Epithelial cell of alveolus of lung (primary cell): ENCODE results near the gene APOF. TPM values are rescaled to one million over a fixed set of nuclear protein-coding genes. Genes with fewer than 3 reads are reported as not detected.

Experiments
- total RNA-seq: library from RNA; depleted of rRNA; stranded (reverse); fragments of >200 nt; gene quantifications from 2 replicates; pipeline ENCODE4 v1.2.1, GENCODE V29; 2015

APOF gene
- total RNA-seq: not detected in 2 replicates

GRCh38 chr12:56362130-56363059, at the start of gene APOF:
TSS of gene APOF (minus strand) at chr12:56362857. CDS start at chr12:56362745, 112 bp downstream.

GRCh38 chr12:56359851-56360767, 2.5 kb downstream of the APOF start, which contains the start of gene STAT2:
TSS of gene STAT2 (minus strand) at chr12:56360107. CDS start at chr12:56356571, 3,536 bp downstream.

DNA sequence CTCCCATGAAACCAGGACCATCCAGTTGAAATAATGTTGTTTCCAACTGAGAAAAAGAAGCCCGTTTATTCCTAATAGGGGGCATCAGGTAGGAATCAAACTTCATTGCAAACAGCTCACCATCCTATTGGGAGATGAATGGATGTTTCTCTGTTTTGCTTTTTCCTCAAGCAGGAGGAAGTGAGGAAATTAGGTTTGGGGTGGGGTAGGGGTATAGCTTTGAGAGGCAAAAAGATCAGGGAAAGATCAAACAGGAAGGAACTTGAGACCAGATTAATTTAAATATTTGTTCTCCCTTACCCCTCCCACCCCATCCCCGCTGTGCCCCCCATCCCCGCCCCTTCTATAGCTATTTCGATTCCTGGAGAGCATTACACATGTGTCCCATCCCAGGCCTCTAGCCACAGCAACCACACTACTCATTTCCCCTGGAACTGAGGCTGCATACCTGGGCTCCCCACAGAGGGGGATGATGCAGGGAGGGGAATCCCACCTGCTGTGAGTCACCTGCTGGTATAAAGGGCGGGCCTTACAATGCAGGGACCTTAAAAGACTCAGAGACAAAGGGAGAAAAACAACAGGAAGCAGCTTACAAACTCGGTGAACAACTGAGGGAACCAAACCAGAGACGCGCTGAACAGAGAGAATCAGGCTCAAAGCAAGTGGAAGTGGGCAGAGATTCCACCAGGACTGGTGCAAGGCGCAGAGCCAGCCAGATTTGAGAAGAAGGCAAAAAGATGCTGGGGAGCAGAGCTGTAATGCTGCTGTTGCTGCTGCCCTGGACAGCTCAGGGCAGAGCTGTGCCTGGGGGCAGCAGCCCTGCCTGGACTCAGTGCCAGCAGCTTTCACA, 24.1 kb downstream of the APOF start, which contains the start of gene IL23A:
TSS of gene IL23A (plus strand) at position 577 of the 850 bp plus-strand sequence. CDS start at position 738, 161 bp downstream.

GRCh38 chr12:56333679-56334489, 28.8 kb downstream of the APOF start, which contains the start of gene PAN2:
TSS of gene PAN2 (minus strand) at chr12:56334000. CDS start at chr12:56333094, 906 bp downstream.

GRCh38 chr12:56315622-56316473, 46.8 kb downstream of the APOF start, which contains the start of gene CNPY2:
TSS of gene CNPY2 (minus strand) at chr12:56315988. CDS start at chr12:56315217, 771 bp downstream.

Other genes starting within 250 kb of the APOF start
- gene RPL41, start 246.2 kb downstream of the APOF start, total RNA-seq: 2,965 and 4,023 TPM in 2 replicates
- 3.4 and 5.0 TPM in 2 replicates for gene ZC3H10, start 244.6 kb downstream of the APOF start, total RNA-seq
- 81.4 and 171 TPM in 2 replicates for gene ESYT1, start 234.6 kb downstream of the APOF start, total RNA-seq
- 112 and 142 TPM in 2 replicates for gene MYL6B, start 210.3 kb downstream of the APOF start, total RNA-seq
- gene MYL6, start 204.5 kb downstream of the APOF start, total RNA-seq: 1,228 and 2,927 TPM in 2 replicates
- gene SMARCC2, start 173.4 kb downstream of the APOF start, total RNA-seq: 27.5 and 43.8 TPM in 2 replicates
- gene RNF41, start 140.9 kb downstream of the APOF start, total RNA-seq: 57.2 and 76.5 TPM in 2 replicates
- gene NABP2, start 138.5 kb downstream of the APOF start, total RNA-seq: 48.4 and 60.4 TPM in 2 replicates
- not detected in 2 replicates for gene SLC39A5, start 132.8 kb downstream of the APOF start, total RNA-seq
- gene ANKRD52, start 104.5 kb downstream of the APOF start, total RNA-seq: 14.5 and 16.9 TPM in 2 replicates
- gene COQ10A, start 95.9 kb downstream of the APOF start, total RNA-seq: 8.8 and 11.3 TPM in 2 replicates
- gene CS, start 62.5 kb downstream of the APOF start, total RNA-seq: 109 and 134 TPM in 2 replicates
- gene CNPY2, start 46.9 kb downstream of the APOF start, total RNA-seq: 95.7 and 112 TPM in 2 replicates
- gene PAN2, start 28.9 kb downstream of the APOF start, total RNA-seq: 9.1 and 38.4 TPM in 2 replicates
- 0.13 and 0.56 TPM in 2 replicates for gene IL23A, start 24.0 kb downstream of the APOF start, total RNA-seq
- 90.0 and 173 TPM in 2 replicates for gene STAT2, start 2.8 kb downstream of the APOF start, total RNA-seq
- gene TIMELESS, start 86.6 kb upstream of the APOF start, total RNA-seq: 7.9 and 14.1 TPM in 2 replicates
- not detected in 2 replicates for gene MIP, start 91.8 kb upstream of the APOF start, total RNA-seq
- 1.0 and 1.2 TPM in 2 replicates for gene SPRYD4, start 105.7 kb upstream of the APOF start, total RNA-seq
- 0.13 TPM in 1 of 2 replicates, not detected in the other for gene GLS2, start 125.3 kb upstream of the APOF start, total RNA-seq
- 25.3 and 26.5 TPM in 2 replicates for gene RBMS2, start 159.0 kb upstream of the APOF start, total RNA-seq